ENCODE results near the gene ARHGAP30.

DNA sequence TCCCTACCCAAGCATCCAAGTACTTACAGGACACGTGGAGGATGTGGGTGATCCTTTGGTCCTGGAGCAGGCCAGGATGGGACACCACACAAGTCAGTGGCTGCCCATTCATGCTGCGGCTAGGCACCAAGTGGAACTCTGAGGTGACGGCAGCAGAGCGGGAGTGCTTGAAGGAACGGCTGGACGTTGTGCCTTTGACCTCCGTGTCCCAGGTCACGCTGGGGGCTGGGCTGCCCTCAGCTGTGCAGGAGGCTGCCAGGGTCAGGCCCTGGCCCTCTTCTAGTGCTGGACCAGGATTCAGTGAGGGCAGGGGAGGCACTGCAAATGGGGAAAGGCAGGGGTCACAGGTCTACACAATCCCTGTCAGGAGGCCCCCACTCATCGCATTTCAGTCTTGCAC is 7.7 kb upstream of the ARHGAP30 start:
- TF ChIP-seq POLR2A (IDR thresholded peaks at IDR 0.05; ENCODE audit: low read depth, low read length), result no peak
- no peak for TF ChIP-seq POLR2AphosphoS5 (IDR thresholded peaks at IDR 0.05; ENCODE audit: low read depth, low read length)

Measured in GM12892 (cell line).